Activated naive CD8-positive, alpha-beta T cell treated with anti-CD3 and anti-CD28 coated beads for 36 hours (primary cell): Measurements from ENCODE around the gene FCHSD1. TPM values are rescaled to one million over a fixed set of nuclear protein-coding genes. Genes with fewer than 3 reads are reported as not detected.

Experiments
- DNase-seq: peaks from one replicate; pipeline ENCODE4 v3.0.0; 2021
- H3K27ac Mint-ChIP-seq: one replicate; pipeline ENCODE4 v1.8.0; 2022; ENCODE audit warnings: mild to moderate bottlenecking, moderate library complexity, mixed read lengths
- H3K27me3 Mint-ChIP-seq: one replicate; pipeline ENCODE4 v1.8.0; 2022; ENCODE audit warnings: mild to moderate bottlenecking, mixed read lengths
- H3K36me3 Mint-ChIP-seq: one replicate; pipeline ENCODE4 v1.8.0; 2021; ENCODE audit warnings: mild to moderate bottlenecking, mixed read lengths
- H3K4me1 Mint-ChIP-seq: one replicate; pipeline ENCODE4 v1.8.0; 2021; ENCODE audit warnings: mixed read lengths
- H3K4me3 Mint-ChIP-seq: one replicate; pipeline ENCODE4 v1.8.0; 2022; ENCODE audit warnings: mild to moderate bottlenecking, moderate library complexity, mixed read lengths
- H3K9me3 Mint-ChIP-seq: one replicate; pipeline ENCODE4 v1.8.0; 2022; ENCODE audit warnings: mixed read lengths
- total RNA-seq, 2 experiments: library from RNA; stranded (reverse); gene quantifications; one replicate each; pipeline ENCODE4 v1.2.3, GENCODE V29; 2021

Gene FCHSD1
- total RNA-seq, 2 experiments from 2014 or later, result 22.4 to 24.8 TPM

DNA sequence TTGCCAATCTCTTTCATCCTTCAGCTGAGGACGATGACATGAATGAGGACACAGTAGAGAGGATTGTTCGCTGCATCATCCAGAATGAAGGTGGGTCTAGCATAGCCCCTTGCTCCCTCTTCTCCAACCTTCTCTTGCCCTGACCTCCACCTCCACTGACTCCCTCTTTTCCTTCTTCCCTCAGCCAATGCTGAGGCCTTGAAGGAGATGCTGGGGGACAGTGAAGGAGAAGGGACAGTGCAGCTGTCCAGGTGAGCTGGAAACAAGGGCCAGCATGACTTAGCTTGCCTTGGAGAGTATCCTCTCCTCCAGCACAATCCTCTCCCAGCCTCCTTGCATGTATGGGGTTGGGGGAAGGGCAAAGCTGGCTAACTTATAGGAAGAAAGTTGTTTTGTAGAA is 12.4 kb downstream of the FCHSD1 start:
- Mint-ChIP-seq H3K9me3 (no peaks in the 10 kb centered on the region), H3K27ac (peak overlapping the region; percentile 95), H3K4me3 (peak overlapping the region; percentile 97), H3K36me3 (peaks cover 29% of the 10 kb centered on the region), H3K27me3 (no peaks in the 10 kb centered on the region), H3K4me1 (peaks cover 41% of the 10 kb centered on the region)
- no peak for DNase-seq

DNA sequence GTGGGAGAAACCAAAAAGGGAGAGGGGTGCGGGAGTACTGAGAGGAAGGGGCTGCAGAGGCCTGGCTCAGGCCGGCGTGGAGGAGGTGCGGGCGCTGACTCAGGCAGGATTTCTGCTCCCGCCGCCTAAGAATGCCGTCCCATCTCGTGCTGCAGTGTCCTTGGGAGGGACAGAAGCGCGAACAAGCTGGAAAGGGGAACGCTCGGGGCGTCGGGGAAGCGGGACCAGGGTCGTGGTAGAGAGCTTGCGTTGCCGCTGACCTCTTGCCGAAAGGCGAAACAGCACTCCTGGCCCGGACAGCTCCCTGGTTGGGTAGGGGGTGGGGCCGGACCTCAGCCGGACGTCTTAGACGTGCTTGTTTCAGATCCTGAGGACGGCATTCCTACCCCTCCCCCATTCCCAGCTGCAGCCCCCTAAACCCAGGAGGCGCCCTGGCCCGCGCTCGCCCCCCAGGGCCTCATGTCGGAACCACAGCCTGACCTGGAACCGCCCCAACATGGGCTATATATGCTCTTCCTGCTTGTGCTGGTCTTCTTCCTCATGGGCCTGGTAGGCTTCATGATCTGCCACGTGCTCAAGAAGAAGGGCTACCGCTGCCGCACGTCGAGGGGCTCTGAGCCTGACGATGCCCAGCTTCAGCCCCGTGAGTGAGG is 13.3 kb downstream of the FCHSD1 start:
- peak overlapping the region; percentile 97 for H3K4me3 Mint-ChIP-seq
- no peaks in the 10 kb centered on the region for H3K9me3 Mint-ChIP-seq
- H3K4me1 Mint-ChIP-seq, result peaks cover 43% of the 10 kb centered on the region
- peaks cover 29% of the 10 kb centered on the region for H3K36me3 Mint-ChIP-seq
- peak; percentile 76 for DNase-seq
- H3K27ac Mint-ChIP-seq, result peak overlapping the region; percentile 95
- H3K27me3 Mint-ChIP-seq, result no peaks in the 10 kb centered on the region

DNA sequence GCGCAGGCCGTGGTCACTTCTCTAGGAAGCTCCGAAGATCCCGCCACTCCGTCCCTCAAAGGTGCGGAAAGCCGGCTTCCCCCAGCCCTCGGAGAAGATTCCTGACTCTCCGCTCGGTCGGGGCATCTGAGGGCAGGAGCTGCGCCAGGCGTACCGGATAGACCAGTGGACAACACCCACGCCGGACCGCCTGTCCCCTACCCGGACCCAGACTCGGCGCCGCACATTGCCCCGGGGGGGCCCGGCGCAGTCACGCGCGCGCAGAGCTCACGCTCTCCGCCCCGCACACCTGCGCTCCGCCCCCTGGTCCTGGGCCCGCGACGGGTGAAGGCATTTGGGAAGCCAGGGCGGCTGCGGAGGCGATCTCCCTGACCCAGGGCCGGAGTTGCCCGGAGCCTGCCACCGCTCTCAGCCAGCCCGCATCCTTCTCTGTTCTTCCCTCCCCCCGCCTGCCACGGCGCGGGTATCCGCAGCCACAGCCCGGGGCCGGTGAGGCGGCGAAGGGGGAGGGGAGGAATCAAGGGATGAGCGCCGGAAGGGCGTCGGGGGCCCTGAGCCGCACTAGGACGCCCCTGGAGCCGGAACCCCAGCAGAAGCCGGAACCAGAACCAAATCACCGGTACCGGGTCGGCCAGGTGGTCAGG is 14.0 kb downstream of the FCHSD1 start:
- peak; percentile 66 for DNase-seq
- Mint-ChIP-seq H3K4me3 (peak overlapping the region; percentile 97), H3K27ac (peak overlapping the region; percentile 95), H3K9me3 (no peaks in the 10 kb centered on the region), H3K36me3 (peaks cover 29% of the 10 kb centered on the region), H3K27me3 (no peaks in the 10 kb centered on the region), H3K4me1 (peaks cover 48% of the 10 kb centered on the region)

DNA sequence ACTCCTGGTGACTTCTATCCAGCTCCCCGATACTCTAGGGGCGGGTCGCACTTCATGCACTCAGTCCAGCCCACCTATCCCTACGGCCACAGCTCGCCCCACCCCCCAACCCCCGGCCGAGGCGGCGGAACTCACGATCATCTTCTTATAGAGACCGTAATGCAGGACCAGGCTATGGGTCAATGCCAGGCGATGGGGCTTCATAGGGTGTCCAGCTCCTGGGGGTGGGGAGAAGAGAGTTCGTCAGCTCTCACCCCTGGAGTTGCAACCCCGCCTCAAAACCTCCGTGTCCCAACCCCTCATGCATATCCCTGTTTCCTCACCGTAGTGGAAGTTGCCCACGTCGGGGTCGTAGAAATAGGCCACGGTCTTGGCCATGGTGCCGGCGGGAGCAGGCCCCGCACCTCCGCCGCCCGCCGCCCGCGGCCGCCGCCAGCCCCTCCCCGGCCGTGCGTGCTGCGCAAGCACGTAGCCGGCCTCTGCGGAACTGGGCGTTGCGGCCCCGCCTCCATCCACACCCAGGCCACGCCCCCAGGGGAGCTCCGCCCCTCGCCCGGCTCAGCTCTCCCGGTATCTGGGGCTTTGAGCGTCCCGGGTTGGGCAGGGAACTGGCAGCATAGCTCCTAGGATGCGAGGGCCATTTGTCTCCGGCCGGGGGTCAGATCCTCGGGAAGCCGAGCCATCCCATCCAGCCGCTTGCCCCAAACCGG is 14.7 kb downstream of the FCHSD1 start, which contains the start of the genes HDAC3 and RELL2:
HDAC3 (minus strand) TSS at position 437 of the 710 bp plus-strand sequence; CDS start at position 378, 59 bp downstream.
RELL2 (plus strand) TSS at position 585 of the 710 bp plus-strand sequence. CDS start 1,229 bp downstream, outside the sequence.
- H3K4me1 Mint-ChIP-seq, result peaks cover 43% of the 10 kb centered on the region
- DNase-seq, result peak; percentile 96
- H3K4me3 Mint-ChIP-seq, result peak within 1 kb of the TSS; percentile 97
- peaks cover 30% of the 10 kb centered on the region for H3K36me3 Mint-ChIP-seq
- H3K27ac Mint-ChIP-seq, result peak within 1 kb of the TSS; percentile 95
- no peaks in the 10 kb centered on the region for H3K9me3 Mint-ChIP-seq
- H3K27me3 Mint-ChIP-seq, result no peaks in the 10 kb centered on the region

DNA sequence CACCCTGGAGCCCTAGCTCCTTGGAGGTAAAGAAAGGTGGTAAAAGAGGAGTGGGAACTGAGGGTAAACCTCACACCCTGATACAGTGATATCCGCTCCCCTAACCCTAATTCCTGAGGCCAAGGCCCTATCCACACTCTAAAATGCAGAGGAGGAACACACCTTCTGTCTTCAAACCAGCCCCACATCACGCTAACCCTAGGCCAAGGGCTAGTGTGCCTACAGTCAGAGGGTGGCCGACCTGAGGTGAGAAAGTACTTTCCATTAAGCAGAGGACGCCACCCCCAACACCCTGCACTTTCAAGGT is 15.2 kb downstream of the FCHSD1 start:
- peak overlapping the region; percentile 69 for H3K27ac Mint-ChIP-seq
- H3K4me1 Mint-ChIP-seq, result peaks cover 39% of the 10 kb centered on the region
- H3K27me3 Mint-ChIP-seq, result no peaks in the 10 kb centered on the region
- H3K4me3 Mint-ChIP-seq, result peak overlapping the region; percentile 97
- DNase-seq, result no peak
- peaks cover 27% of the 10 kb centered on the region for H3K36me3 Mint-ChIP-seq
- no peaks in the 10 kb centered on the region for H3K9me3 Mint-ChIP-seq

DNA sequence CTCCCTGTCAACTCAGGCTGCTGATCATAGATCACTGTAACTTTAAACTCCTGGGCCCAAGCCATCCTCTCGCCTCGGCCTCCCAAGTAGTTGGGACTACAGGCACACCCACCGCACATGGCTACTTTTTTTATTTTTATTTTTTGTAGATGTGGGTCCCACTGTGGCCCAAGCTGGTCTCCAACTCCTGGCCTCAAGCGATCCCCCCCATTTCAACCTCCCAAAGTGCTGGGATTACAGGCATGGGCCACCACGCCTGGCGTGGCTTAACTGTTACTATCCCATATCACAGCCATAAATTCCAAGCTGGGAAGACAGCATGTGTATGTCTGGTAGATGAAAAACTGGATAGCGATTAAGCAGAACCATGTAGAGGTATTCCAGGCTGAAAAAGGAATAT is 15.6 kb downstream of the FCHSD1 start:
- no peak overlapping the region for H3K27ac Mint-ChIP-seq
- peaks cover 37% of the 10 kb centered on the region for H3K4me1 Mint-ChIP-seq
- peak overlapping the region; percentile 97 for H3K4me3 Mint-ChIP-seq

DNA sequence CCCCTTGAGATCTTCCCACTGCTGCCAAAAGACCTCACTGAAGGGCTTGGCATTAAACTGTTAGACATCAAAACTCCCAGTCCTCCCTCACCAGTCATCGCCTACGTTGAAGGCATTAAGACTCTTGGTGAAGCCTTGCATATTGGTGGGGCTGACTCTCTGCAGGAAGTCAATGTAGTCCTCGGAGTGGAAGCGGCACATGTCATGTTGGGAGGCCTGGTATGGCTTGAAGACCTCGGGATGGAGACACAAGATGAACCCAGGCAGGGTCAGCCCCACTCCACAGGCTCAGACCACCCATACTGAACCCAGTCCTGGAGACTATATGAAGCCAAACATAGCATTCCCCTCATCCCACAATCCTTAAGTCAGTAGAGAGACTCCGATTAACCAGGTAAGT is 16.5 kb downstream of the FCHSD1 start:
- H3K27ac Mint-ChIP-seq, result no peak overlapping the region
- H3K36me3 Mint-ChIP-seq, result peaks cover 27% of the 10 kb centered on the region
- H3K9me3 Mint-ChIP-seq, result no peaks in the 10 kb centered on the region
- peaks cover 38% of the 10 kb centered on the region for H3K4me1 Mint-ChIP-seq
- H3K27me3 Mint-ChIP-seq, result no peaks in the 10 kb centered on the region
- no peak for DNase-seq
- peak overlapping the region; percentile 97 for H3K4me3 Mint-ChIP-seq

More for the DNA sequence above, 15.6 kb downstream of the FCHSD1 start:
- H3K27me3 Mint-ChIP-seq, result no peaks in the 10 kb centered on the region
- H3K9me3 Mint-ChIP-seq, result no peaks in the 10 kb centered on the region
- DNase-seq, result no peak
- H3K36me3 Mint-ChIP-seq, result peaks cover 25% of the 10 kb centered on the region

DNA sequence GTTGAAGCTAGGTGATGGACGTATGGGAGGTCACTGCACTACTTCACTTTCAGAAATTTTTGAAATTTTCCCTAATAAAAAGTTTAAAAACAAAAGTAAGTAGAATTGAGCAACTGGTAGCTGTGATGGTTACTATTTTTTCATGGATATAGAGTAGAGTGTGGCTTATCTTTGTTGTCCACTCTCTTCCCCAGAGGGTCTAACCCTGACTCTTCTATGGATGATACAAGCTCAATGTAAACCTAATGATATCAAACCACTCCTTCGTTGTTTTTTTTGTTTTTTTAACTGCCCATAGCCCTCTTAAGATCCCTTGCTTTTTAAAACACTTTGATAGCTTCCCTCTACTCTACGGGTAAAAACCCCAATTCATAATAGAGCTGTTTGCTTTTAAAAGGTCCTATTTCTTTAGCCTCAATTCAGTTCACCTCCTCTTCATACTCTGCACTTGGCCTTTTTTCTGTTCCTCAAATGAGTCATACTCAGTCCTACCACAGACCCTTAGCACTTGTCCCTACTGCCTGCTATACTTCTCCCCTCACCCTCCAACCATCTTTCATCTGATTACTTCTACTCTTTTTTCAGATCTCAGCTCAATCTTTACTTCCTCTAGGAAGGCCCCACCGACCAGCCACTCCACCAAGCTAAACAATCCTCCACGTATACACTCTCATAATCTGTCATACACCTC is 17.2 kb downstream of the FCHSD1 start:
- H3K4me1 Mint-ChIP-seq, result peaks cover 38% of the 10 kb centered on the region
- DNase-seq, result no peak
- H3K9me3 Mint-ChIP-seq, result no peaks in the 10 kb centered on the region
- H3K27ac Mint-ChIP-seq, result no peak overlapping the region
- peaks cover 27% of the 10 kb centered on the region for H3K36me3 Mint-ChIP-seq
- no peak overlapping the region for H3K4me3 Mint-ChIP-seq
- no peaks in the 10 kb centered on the region for H3K27me3 Mint-ChIP-seq

DNA sequence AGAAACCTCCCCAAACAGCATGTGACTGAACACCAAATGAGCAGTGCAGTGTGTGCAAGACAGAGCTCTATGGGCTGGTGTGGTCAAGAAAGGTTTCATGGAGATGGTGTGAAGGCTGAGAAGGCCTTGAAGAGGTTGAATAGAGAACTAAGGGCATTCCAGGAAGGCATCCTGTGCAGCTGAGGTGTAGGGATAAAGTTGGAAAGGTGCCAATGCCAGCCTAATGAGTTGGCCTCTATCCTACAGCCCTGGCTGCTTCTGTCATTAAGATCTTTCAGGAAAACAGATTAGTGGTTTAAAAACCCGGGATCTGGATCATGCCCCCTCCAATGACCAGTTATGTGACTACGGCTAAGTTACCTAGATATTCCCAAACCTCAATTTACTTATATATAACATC is 18.6 kb downstream of the FCHSD1 start:
- H3K9me3 Mint-ChIP-seq, result no peaks in the 10 kb centered on the region

DNA sequence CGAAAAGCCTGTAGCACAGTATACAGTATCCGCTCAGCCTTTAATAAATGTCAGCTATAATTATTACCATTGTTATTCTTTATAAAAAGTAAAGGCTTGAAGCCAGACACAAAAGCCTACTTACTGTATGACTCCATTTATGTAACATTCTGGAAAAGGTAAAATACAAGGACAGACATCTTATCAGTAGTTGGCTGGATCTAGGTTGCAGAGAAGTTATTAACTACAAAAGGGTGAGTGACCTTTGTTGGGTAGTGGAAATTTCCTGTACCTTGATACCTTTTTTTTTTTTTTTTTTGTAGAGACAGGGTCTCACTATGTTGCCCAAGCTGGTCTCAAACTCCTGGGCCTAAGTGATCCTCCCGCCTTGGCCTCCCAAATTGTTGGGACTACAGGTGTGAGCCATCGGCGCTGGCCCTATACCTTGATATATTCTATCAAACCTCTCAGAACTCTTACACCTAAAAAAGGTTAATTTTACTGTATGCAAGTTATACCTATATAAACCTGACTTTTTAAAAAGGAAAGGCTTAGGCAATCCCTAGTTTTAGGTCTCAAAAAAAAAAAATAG is 20.6 kb downstream of the FCHSD1 start:
- peaks cover 25% of the 10 kb centered on the region for H3K4me1 Mint-ChIP-seq
- DNase-seq, result no peak
- no peak overlapping the region for H3K4me3 Mint-ChIP-seq
- no peak overlapping the region for H3K27ac Mint-ChIP-seq
- H3K27me3 Mint-ChIP-seq, result no peaks in the 10 kb centered on the region
- H3K36me3 Mint-ChIP-seq, result peaks cover 17% of the 10 kb centered on the region
- no peaks in the 10 kb centered on the region for H3K9me3 Mint-ChIP-seq

More for the DNA sequence above, 18.6 kb downstream of the FCHSD1 start:
- DNase-seq, result no peak
- H3K27ac Mint-ChIP-seq, result no peak overlapping the region
- no peak overlapping the region for H3K4me3 Mint-ChIP-seq
- peaks cover 31% of the 10 kb centered on the region for H3K4me1 Mint-ChIP-seq
- H3K27me3 Mint-ChIP-seq, result no peaks in the 10 kb centered on the region
- H3K36me3 Mint-ChIP-seq, result peaks cover 17% of the 10 kb centered on the region

DNA sequence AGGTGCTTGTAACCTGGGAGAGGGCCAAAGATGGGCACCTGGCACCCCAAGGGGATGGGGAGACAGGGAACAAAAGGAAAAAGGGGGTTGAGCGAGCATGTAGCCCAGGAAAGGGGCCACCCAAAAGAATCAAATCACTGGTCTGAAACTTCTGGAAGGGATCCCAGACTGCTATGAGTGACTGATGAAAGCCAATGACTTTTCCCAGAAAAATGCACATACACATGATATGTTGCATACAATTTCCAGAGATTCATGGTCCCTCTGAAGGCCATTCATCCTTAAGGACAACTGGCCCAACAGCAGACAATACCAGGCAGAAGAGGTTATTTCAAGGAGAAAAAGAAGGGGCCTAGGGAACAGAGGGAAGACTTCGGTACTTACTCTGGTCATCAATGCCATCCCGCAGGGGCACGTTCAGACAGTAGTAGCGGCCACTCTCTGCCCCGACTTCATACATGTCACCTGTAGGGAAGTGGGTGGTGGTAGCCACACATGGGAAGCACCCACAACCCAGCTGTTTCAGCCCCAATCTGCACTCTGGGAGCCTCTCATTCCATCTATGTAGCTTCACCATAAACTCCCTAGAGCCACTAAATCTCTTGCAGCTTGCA is 22.9 kb downstream of the FCHSD1 start:
- no peak for DNase-seq
- H3K9me3 Mint-ChIP-seq, result no peaks in the 10 kb centered on the region
- peaks cover 15% of the 10 kb centered on the region for H3K4me1 Mint-ChIP-seq
- no peak overlapping the region for H3K4me3 Mint-ChIP-seq
- H3K27me3 Mint-ChIP-seq, result no peaks in the 10 kb centered on the region
- H3K27ac Mint-ChIP-seq, result no peak overlapping the region
- H3K36me3 Mint-ChIP-seq, result peaks cover 16% of the 10 kb centered on the region

DNA sequence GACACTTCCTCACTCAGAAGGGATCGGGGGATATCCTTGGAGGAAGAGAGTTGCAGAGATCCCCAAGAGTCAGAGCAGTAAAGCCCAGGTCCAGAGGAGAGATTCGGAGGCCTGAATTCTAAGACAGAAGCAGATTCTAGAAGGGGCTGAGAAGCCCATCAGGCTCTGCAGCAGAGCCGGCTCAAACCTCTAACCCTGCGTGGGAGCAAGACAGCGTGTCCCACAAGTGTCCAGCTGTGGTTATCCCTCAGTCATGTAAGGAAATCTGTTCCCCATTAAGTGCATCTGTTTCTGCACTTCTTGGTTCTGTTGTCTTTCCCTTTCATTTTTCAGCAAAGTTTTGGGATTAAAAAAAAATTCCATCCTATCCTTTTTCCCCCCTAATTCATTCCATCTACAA is 27.6 kb downstream of the FCHSD1 start:
- no peak for DNase-seq
- Mint-ChIP-seq H3K27ac (peak overlapping the region; percentile 77), H3K4me3 (no peak overlapping the region), H3K27me3 (no peaks in the 10 kb centered on the region), H3K36me3 (peaks cover 28% of the 10 kb centered on the region), H3K9me3 (no peaks in the 10 kb centered on the region), H3K4me1 (peaks cover 25% of the 10 kb centered on the region)

DNA sequence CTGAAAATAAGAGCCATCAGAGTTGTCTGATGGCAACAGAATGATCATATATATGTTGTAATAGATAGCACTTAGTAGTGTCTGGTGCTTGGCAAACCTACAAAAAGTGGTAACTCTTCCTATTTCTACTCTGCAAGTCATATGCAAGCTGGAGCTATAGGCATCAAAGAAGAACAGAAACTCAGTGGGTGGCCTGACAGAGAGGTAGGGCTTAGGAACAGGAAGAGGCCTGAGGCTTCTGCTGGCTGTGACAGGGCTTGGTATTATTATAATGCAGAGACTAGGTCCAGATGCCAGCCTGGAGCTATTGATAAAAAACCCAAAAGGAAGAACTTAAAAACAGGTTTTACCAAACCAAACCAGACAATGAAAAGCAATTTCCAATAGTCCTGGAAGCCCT is 28.0 kb downstream of the FCHSD1 start:
- Mint-ChIP-seq H3K36me3 (peaks cover 30% of the 10 kb centered on the region), H3K9me3 (no peaks in the 10 kb centered on the region), H3K4me1 (peaks cover 25% of the 10 kb centered on the region), H3K27ac (peak overlapping the region; percentile 77), H3K27me3 (no peaks in the 10 kb centered on the region), H3K4me3 (peak overlapping the region; percentile 22)
- no peak for DNase-seq

DNA sequence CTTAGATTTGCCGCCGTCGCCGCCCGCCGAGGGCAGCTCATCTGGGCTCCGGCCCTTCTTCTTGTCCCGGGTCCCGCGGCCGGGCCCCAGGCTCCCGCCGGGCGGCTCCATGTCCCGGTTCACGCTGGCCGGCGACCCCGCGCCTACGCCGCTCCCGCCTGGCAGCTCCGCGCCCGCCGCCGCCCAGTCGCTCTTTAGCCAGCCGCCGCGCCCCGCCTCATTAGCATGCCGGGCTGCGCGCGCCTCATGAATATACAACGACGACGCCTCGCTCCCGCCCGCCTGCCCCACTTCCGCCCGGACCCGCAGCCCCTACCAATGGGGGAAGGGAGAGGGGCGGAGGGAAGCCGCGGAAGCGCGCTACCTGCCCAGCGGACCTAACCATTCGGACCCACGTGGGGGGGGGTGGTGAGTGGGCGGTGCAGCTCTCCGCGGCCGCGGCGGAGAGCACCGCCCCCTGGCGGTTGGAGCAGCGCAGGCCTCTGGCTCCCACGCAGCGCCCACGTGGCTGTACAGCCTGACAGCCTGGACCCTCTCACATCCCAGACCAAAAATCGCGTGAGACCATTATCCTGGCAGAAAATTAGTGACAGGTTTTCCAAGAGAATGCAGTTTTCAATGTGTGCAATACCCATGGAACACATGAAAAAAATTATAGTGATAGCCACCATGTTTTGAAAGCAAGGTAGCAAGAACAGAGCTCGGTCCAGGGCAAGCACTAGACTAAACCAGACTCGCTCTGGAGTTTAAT is 32.2 kb downstream of the FCHSD1 start, which contains the start of gene DIAPH1:
DIAPH1 (minus strand) TSS at position 197 of the 751 bp plus-strand sequence; CDS start at position 111, 86 bp downstream.
- peaks cover 2% of the 10 kb centered on the region for H3K9me3 Mint-ChIP-seq
- H3K27ac Mint-ChIP-seq, result peak within 1 kb of the TSS; percentile 97
- peak; percentile 99 for DNase-seq
- H3K4me1 Mint-ChIP-seq, result peaks cover 51% of the 10 kb centered on the region
- no peaks in the 10 kb centered on the region for H3K27me3 Mint-ChIP-seq
- peaks cover 54% of the 10 kb centered on the region for H3K36me3 Mint-ChIP-seq
- H3K4me3 Mint-ChIP-seq, result peak within 1 kb of the TSS; percentile 97
